GM18517 (cell line): ENCODE results near the gene RBCK1.
A peak's percentile ranks its signal among the peaks of the same experiment; 100 is the strongest.
"Not testable (repeated sequence)": the region's sequence is repeated elsewhere in the genome, so short reads cannot be mapped to it uniquely, and the experiment has no call there.

Experiments used
- ATAC-seq: cut with Tn5 transposase; IDR thresholded peaks from one replicate; pipeline ENCODE4 v1.9.1; 2021; ENCODE audit warnings: mild to moderate bottlenecking, moderate library complexity; ENCODE audit not compliant: unreplicated experiment

RBCK1 gene

GRCh38 chr20:375265-375889 lies 32.7 kb upstream of the RBCK1 start:
- no peak for ATAC-seq

GRCh38 chr20:376089-376488 lies 32.0 kb upstream of the RBCK1 start:
- no peak for ATAC-seq

GRCh38 chr20:376750-377149 lies 31.3 kb upstream of the RBCK1 start:
- no peak for ATAC-seq

- not testable (repeated sequence) for ATAC-seq
These were observed 30.5 kb upstream of the RBCK1 start for GRCh38 chr20:377578-377977.

- ATAC-seq: no peak
These were observed 29.1 kb upstream of the RBCK1 start for GRCh38 chr20:378961-379336.

- peak; percentile 59 for ATAC-seq
These were observed 27.1 kb upstream of the RBCK1 start for GRCh38 chr20:380763-381580.

- peak; percentile 47 for ATAC-seq
These were observed 26.4 kb upstream of the RBCK1 start for GRCh38 chr20:381581-382290.

GRCh38 chr20:382291-383115 lies 25.6 kb upstream of the RBCK1 start:
- no peak for ATAC-seq

- ATAC-seq: no peak
These were observed 24.2 kb upstream of the RBCK1 start for GRCh38 chr20:383889-384288.

GRCh38 chr20:384723-385122 lies 23.4 kb upstream of the RBCK1 start:
- ATAC-seq: no peak

GRCh38 chr20:385448-385847 lies 22.7 kb upstream of the RBCK1 start:
- ATAC-seq: no peak

- ATAC-seq: not testable (repeated sequence)
These were observed 21.5 kb upstream of the RBCK1 start for GRCh38 chr20:386634-387033.

- no peak for ATAC-seq
These were observed 20.6 kb upstream of the RBCK1 start for GRCh38 chr20:387520-387919.

GRCh38 chr20:388034-388994 lies 19.8 kb upstream of the RBCK1 start:
- no peak for ATAC-seq

GRCh38 chr20:389220-389619 lies 18.9 kb upstream of the RBCK1 start:
- no peak for ATAC-seq

GRCh38 chr20:391041-391711 lies 16.9 kb upstream of the RBCK1 start:
- no peak for ATAC-seq

- ATAC-seq: not testable (repeated sequence)
These were observed 14.8 kb upstream of the RBCK1 start for GRCh38 chr20:393296-393695.

GRCh38 chr20:396252-396618 lies 11.9 kb upstream of the RBCK1 start:
- no peak for ATAC-seq

GRCh38 chr20:396619-397431 lies 11.3 kb upstream of the RBCK1 start:
- no peak for ATAC-seq
